ENCODE results near the gene PPARA. TPM values are rescaled to one million over a fixed set of nuclear protein-coding genes. Genes with fewer than 3 reads are reported as not detected.

Gene PPARA
- total RNA-seq, 1 experiment from 2014 or later = 10.7 TPM

DNA sequence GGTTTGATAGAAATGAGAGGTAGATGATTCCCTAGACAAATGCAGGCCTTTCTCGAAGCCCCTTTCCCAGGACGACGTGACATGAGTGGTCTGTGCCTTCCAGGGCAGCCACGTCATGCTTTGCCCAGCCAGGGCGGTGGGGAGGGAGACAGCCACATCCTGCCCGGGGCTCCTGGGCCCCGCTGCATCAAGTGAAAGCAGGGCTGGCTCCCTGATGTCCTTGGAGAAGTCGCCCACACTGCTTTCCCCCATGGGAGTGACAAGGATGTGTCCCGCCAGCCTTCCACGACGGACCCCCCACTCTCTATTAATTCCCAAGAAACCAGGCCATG lies 13.2 kb downstream of the PPARA start:
- TF ChIP-seq, protein P1, sequence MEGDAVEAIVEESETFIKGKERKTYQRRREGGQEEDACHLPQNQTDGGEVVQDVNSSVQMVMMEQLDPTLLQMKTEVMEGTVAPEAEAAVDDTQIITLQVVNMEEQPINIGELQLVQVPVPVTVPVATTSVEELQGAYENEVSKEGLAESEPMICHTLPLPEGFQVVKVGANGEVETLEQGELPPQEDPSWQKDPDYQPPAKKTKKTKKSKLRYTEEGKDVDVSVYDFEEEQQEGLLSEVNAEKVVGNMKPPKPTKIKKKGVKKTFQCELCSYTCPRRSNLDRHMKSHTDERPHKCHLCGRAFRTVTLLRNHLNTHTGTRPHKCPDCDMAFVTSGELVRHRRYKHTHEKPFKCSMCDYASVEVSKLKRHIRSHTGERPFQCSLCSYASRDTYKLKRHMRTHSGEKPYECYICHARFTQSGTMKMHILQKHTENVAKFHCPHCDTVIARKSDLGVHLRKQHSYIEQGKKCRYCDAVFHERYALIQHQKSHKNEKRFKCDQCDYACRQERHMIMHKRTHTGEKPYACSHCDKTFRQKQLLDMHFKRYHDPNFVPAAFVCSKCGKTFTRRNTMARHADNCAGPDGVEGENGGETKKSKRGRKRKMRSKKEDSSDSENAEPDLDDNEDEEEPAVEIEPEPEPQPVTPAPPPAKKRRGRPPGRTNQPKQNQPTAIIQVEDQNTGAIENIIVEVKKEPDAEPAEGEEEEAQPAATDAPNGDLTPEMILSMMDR (IDR thresholded peaks at IDR 0.05) = no peak
- TF ChIP-seq TCF7L2 (IDR thresholded peaks at IDR 0.05; ENCODE audit: low read depth, low read length) = no peak
- no peak for TF ChIP-seq POLR2AphosphoS5 (IDR thresholded peaks at IDR 0.05; ENCODE audit: low read depth, low read length)
- TF ChIP-seq, protein P2, sequence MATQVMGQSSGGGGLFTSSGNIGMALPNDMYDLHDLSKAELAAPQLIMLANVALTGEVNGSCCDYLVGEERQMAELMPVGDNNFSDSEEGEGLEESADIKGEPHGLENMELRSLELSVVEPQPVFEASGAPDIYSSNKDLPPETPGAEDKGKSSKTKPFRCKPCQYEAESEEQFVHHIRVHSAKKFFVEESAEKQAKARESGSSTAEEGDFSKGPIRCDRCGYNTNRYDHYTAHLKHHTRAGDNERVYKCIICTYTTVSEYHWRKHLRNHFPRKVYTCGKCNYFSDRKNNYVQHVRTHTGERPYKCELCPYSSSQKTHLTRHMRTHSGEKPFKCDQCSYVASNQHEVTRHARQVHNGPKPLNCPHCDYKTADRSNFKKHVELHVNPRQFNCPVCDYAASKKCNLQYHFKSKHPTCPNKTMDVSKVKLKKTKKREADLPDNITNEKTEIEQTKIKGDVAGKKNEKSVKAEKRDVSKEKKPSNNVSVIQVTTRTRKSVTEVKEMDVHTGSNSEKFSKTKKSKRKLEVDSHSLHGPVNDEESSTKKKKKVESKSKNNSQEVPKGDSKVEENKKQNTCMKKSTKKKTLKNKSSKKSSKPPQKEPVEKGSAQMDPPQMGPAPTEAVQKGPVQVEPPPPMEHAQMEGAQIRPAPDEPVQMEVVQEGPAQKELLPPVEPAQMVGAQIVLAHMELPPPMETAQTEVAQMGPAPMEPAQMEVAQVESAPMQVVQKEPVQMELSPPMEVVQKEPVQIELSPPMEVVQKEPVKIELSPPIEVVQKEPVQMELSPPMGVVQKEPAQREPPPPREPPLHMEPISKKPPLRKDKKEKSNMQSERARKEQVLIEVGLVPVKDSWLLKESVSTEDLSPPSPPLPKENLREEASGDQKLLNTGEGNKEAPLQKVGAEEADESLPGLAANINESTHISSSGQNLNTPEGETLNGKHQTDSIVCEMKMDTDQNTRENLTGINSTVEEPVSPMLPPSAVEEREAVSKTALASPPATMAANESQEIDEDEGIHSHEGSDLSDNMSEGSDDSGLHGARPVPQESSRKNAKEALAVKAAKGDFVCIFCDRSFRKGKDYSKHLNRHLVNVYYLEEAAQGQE (IDR thresholded peaks at IDR 0.05; ENCODE audit: insufficient read depth in 1 of 2, low read depth in 2 of 2, low read length in 1 of 2) = no peak
- no peak for TF ChIP-seq SIN3A (IDR thresholded peaks at IDR 0.05; ENCODE audit: borderline replicate concordance, insufficient read depth, low read depth, low read length)
- Histone ChIP-seq H3K27ac (ENCODE audit: low read length) (no peak overlapping the region), H3K27me3 (ENCODE audit: control insufficient read depth, insufficient read depth, low read length) (no peaks in the 10 kb centered on the region), H3K36me3 (ENCODE audit: control insufficient read depth, insufficient read depth, low read length) (no peaks in the 10 kb centered on the region), H3K9me3 (ENCODE audit: control insufficient read depth, insufficient read depth, low read depth, low read length) (no peaks in the 10 kb centered on the region), H3K4me3 (ENCODE audit: low read depth in 2 of 2, low read length in 2 of 2) (no peak overlapping the region), H3K4me1 (ENCODE audit: control insufficient read depth, insufficient read depth, low read length) (no peaks in the 10 kb centered on the region)
- DNase-seq (ENCODE audit: low read depth, low spot score) (no peak), ATAC-seq (no peak)
- ChIA-PET CTCF (no interaction called here), POLR2A (no interaction called here)
- in situ Hi-C loops (cut with HindIII; ENCODE audit: low pct_unique_long_range_greater_than_20kb, low sequenced_read_pairs) = no loop called here
- intact Hi-C loops (cut with micrococcal nuclease; ENCODE audit: unreplicated experiment) = no loop called here
- BruUV-seq (replicated peaks) = no TSS peak

DNA sequence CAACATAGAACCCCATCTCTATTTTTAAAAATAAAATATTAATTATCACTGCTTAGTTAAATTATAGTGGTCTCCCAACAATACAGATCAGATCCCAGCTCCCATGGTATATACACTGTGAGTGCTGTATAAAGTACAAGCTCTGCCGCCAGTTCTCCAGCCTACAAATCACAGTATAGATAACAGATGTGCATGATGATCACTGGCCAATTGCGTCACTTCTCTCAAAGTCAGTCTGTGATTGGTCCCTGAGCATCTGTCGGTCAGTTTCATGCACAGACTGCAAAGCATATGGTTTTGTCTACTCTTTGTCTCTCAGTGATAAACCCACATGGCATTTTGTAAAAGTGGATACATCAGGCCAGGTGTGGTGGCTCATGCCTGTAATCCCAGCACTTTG lies 15.7 kb downstream of the PPARA start:
- Histone ChIP-seq H3K27me3 (ENCODE audit: control insufficient read depth, insufficient read depth, low read length) (no peaks in the 10 kb centered on the region), H3K9me3 (ENCODE audit: control insufficient read depth, insufficient read depth, low read depth, low read length) (no peaks in the 10 kb centered on the region), H3K36me3 (ENCODE audit: control insufficient read depth, insufficient read depth, low read length) (no peaks in the 10 kb centered on the region), H3K4me3 (ENCODE audit: low read depth in 2 of 2, low read length in 2 of 2) (no peak overlapping the region), H3K4me1 (ENCODE audit: control insufficient read depth, insufficient read depth, low read length) (no peaks in the 10 kb centered on the region), H3K27ac (ENCODE audit: low read length) (no peak overlapping the region)
- in situ Hi-C loops (cut with HindIII; ENCODE audit: low pct_unique_long_range_greater_than_20kb, low sequenced_read_pairs) = no loop called here
- ChIA-PET CTCF (no interaction called here), POLR2A (no interaction called here)
- no peak for DNase-seq (ENCODE audit: low read depth, low spot score)
- no peak for TF ChIP-seq TCF7L2 (IDR thresholded peaks at IDR 0.05; ENCODE audit: low read depth, low read length)
- intact Hi-C loops (cut with micrococcal nuclease; ENCODE audit: unreplicated experiment) = no loop called here
- no TSS peak for BruUV-seq (replicated peaks)
- no peak for ATAC-seq

DNA sequence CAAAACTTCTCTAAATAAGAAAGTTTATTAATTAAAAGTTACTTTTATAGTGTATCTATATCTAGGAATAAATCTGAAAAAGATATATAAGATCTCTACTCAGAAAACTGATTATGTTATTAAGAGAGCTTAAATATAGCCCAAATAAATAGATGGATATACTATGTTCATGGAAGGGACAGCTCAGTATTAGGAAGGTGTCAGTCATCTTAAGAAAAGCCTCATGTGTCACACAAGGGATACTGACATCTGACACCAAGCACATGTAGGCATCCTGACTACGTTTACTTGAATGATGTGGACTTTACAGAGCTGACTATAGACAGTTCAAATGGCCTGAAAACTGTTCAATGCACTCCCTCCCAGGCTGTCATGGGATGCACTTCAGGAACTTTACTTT lies 19.3 kb downstream of the PPARA start:
- Histone ChIP-seq H3K4me3 (ENCODE audit: low read depth in 2 of 2, low read length in 2 of 2) (no peak overlapping the region), H3K27ac (ENCODE audit: low read length) (no peak overlapping the region), H3K4me1 (ENCODE audit: control insufficient read depth, insufficient read depth, low read length) (no peaks in the 10 kb centered on the region), H3K27me3 (ENCODE audit: control insufficient read depth, insufficient read depth, low read length) (no peaks in the 10 kb centered on the region), H3K36me3 (ENCODE audit: control insufficient read depth, insufficient read depth, low read length) (no peaks in the 10 kb centered on the region), H3K9me3 (ENCODE audit: control insufficient read depth, insufficient read depth, low read depth, low read length) (no peaks in the 10 kb centered on the region)
- POLR2A ChIA-PET = interaction anchor here (0.6 kb wide), 2 partner anchors 18 to 47 kb away, joined by 6 to 15 read pairs; no protein-coding TSS in a partner anchor
- DNase-seq (ENCODE audit: low read depth, low spot score) = no peak
- ATAC-seq = no peak
- in situ Hi-C loops (cut with HindIII; ENCODE audit: low pct_unique_long_range_greater_than_20kb, low sequenced_read_pairs) (no loop called here), intact Hi-C loops (cut with micrococcal nuclease; ENCODE audit: unreplicated experiment) (no loop called here)
- TF ChIP-seq POLR2AphosphoS5 (IDR thresholded peaks at IDR 0.05; ENCODE audit: low read depth, low read length) = no peak
- TF ChIP-seq, protein P2 (IDR thresholded peaks at IDR 0.05; ENCODE audit: insufficient read depth in 1 of 2, low read depth in 2 of 2, low read length in 1 of 2) = no peak
- TF ChIP-seq, protein P1 (IDR thresholded peaks at IDR 0.05) = no peak
- no peak for TF ChIP-seq TCF7L2 (IDR thresholded peaks at IDR 0.05; ENCODE audit: low read depth, low read length)
- no peak for TF ChIP-seq SIN3A (IDR thresholded peaks at IDR 0.05; ENCODE audit: borderline replicate concordance, insufficient read depth, low read depth, low read length)
- CTCF ChIA-PET = no interaction called here
- no TSS peak for BruUV-seq (replicated peaks)

Data from Panc1 (cell line).